ENCODE results near the gene PRDX4. TPM values are rescaled to one million over a fixed set of nuclear protein-coding genes. Genes with fewer than 3 reads are reported as not detected.

PRDX4 gene
- polyA plus RNA-seq, 2 of the 4 experiments (the other 2 are of a cell fraction) = 212 to 283 TPM

DNA sequence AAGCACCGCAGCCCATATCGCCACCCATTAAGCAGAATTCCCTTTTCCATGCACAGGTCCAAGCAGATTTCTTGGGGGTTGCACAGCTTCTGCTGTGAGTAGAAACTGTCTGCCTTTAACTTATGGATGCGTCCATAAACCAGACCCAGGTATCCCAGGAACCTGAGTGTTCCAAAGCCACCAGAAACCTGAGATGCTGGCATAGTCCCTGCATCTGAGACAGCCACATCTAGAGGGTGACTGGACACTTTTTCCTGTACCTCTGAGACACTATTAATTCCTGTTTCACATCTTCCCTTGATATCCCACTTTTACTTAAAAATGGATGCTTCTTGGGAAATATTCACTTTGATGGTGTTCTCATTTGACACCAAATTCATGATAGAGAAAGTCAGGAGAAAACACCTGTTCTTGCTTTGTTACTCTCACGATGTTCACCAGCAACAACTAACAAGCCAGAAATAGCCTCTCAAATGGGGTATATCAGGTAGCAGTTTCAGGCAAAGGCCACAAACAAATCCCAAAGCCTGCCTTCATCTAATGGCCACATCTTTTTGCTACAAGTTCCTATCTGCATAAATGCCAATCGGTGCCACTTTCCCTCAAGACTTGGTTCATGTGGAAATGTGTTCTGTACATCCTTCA lies 45.5 kb upstream of the PRDX4 start:
- CTCF ChIA-PET = no interaction called here

DNA sequence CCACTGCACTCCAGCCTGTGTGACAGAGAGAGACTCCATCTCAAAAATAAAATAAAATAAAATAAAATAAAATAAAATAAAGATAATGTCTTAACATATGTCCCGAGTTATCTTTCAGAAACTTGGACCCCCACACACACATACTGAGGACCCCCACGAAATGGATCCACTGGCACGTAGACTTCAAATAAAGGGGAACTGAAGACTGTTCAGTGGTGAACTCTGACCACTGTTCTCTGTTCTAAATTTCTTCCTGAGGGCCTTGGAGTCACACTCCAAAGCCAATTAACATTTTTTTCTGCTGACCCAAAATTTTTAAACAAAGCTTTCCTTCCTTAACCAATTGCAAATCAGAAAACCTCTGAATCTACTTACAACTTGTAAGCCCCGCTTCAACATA lies 43.5 kb upstream of the PRDX4 start:
- Histone ChIP-seq H3K4me3 (no peak overlapping the region), H3K27ac (no peak overlapping the region), H3K4me1 (no peaks in the 10 kb centered on the region), H3K9me3 (no peaks in the 10 kb centered on the region), H3K4me2 (no peak overlapping the region)
- TF ChIP-seq MAFK (IDR thresholded peaks at IDR 0.05; ENCODE audit: partially characterized antibody) = no peak
- no peak for TF ChIP-seq SMC3 (IDR thresholded peaks at IDR 0.05)
- no peak for TF ChIP-seq RNF2 (IDR thresholded peaks at IDR 0.05; ENCODE audit: borderline replicate concordance, low read depth)
- no peak for TF ChIP-seq POLR2AphosphoS2 (conservative IDR thresholded peaks at IDR 0.05; ENCODE audit: low read length)
- TF ChIP-seq, protein P1, sequence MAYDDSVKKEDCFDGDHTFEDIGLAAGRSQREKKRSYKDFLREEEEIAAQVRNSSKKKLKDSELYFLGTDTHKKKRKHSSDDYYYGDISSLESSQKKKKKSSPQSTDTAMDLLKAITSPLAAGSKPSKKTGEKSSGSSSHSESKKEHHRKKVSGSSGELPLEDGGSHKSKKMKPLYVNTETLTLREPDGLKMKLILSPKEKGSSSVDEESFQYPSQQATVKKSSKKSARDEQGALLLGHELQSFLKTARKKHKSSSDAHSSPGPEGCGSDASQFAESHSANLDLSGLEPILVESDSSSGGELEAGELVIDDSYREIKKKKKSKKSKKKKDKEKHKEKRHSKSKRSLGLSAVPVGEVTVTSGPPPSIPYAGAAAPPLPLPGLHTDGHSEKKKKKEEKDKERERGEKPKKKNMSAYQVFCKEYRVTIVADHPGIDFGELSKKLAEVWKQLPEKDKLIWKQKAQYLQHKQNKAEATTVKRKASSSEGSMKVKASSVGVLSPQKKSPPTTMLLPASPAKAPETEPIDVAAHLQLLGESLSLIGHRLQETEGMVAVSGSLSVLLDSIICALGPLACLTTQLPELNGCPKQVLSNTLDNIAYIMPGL (CRISPR knock-in tag; IDR thresholded peaks at IDR 0.05; ENCODE audit: borderline replicate concordance) = no peak
- no peak for TF ChIP-seq ZNF302 (CRISPR knock-in tag; IDR thresholded peaks at IDR 0.05)
- no peak for TF ChIP-seq EHMT2 (IDR thresholded peaks at IDR 0.05; ENCODE audit: low read depth)
- no peak for TF ChIP-seq TFCP2L1 (CRISPR knock-in tag; IDR thresholded peaks at IDR 0.05)
- ChIA-PET CTCF (interaction anchor here (0.8 to 1.3 kb wide), 3 partner anchors 9 to 1638 kb away, joined by 3 read pairs; no protein-coding TSS in a partner anchor), POLR2A (no interaction called here)
- FAIRE-seq (no peak), ATAC-seq (no peak), DNase-seq (ENCODE audit: low read depth in 1 of 2, low spot score in 1 of 2) (no peak)
- 34% methylated on average over 4 of the region's 4 CpGs for WGBS (ENCODE audit: missing lambda C conversion rate)

More for the DNA sequence above, 45.5 kb upstream of the PRDX4 start:
- WGBS (ENCODE audit: missing lambda C conversion rate) = 55% methylated on average over 5 of the region's 5 CpGs
- Histone ChIP-seq H3K27ac (no peak overlapping the region), H3K9me3 (no peaks in the 10 kb centered on the region), H3K4me2 (no peak overlapping the region), H3K4me1 (no peaks in the 10 kb centered on the region), H3K4me3 (no peak overlapping the region)
- TF ChIP-seq HDAC2 (IDR thresholded peaks at IDR 0.05) (no peak), EP300 (IDR thresholded peaks at IDR 0.05) (no peak), MYC (IDR thresholded peaks at IDR 0.05; ENCODE audit: borderline replicate concordance, low read length) (no peak)
- TF ChIP-seq, protein P2, sequence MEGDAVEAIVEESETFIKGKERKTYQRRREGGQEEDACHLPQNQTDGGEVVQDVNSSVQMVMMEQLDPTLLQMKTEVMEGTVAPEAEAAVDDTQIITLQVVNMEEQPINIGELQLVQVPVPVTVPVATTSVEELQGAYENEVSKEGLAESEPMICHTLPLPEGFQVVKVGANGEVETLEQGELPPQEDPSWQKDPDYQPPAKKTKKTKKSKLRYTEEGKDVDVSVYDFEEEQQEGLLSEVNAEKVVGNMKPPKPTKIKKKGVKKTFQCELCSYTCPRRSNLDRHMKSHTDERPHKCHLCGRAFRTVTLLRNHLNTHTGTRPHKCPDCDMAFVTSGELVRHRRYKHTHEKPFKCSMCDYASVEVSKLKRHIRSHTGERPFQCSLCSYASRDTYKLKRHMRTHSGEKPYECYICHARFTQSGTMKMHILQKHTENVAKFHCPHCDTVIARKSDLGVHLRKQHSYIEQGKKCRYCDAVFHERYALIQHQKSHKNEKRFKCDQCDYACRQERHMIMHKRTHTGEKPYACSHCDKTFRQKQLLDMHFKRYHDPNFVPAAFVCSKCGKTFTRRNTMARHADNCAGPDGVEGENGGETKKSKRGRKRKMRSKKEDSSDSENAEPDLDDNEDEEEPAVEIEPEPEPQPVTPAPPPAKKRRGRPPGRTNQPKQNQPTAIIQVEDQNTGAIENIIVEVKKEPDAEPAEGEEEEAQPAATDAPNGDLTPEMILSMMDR (IDR thresholded peaks at IDR 0.05) = no peak
- FAIRE-seq (no peak), DNase-seq (ENCODE audit: low read depth in 1 of 2, low spot score in 1 of 2) (no peak), ATAC-seq (no peak)
- POLR2A ChIA-PET = no interaction called here

DNA sequence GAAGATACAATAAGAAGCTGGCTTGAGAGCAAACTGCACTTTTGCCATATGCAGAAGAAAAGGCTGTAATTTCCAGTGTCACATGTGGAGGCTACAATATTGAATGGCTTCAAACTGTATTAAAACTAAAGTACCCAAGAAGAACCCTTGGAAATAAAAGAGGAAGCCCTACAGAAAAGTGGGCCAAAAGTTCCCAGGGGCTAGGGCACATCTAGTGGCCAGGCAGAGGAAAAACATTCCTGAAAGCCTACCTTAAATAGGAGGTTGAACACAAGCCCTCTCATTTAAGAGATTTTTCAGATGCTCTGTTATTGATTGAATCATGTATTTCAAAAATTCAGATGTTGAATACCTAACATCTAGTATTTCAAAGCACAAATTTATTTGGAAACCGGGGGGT lies 40.6 kb upstream of the PRDX4 start:
- Histone ChIP-seq H3K4me1 (no peaks in the 10 kb centered on the region), H3K27ac (no peak overlapping the region), H3K4me2 (no peak overlapping the region), H3K9me3 (no peaks in the 10 kb centered on the region), H3K4me3 (no peak overlapping the region)
- WGBS (ENCODE audit: missing lambda C conversion rate) = 0% methylated on average over 1 of the region's 1 CpG
- no peak for TF ChIP-seq KDM5A (IDR thresholded peaks at IDR 0.05)
- TF ChIP-seq RAD21 (conservative IDR thresholded peaks at IDR 0.05 in 1 of 2, IDR thresholded peaks at IDR 0.05 in 1 of 2) = 0 out of 5 replicates have a peak, but pooled peaks of 1 of the 2 experiments have one; percentile 7
- DNase-seq (ENCODE audit: low read depth in 1 of 2, low spot score in 1 of 2) = no peak
- POLR2A ChIA-PET = no interaction called here
- no peak for ATAC-seq
- CTCF ChIA-PET = interaction anchor here (1.0 kb wide), 1 partner anchor 73 kb away, joined by 3 read pairs; no protein-coding TSS in a partner anchor
- FAIRE-seq = peak; percentile 82

DNA sequence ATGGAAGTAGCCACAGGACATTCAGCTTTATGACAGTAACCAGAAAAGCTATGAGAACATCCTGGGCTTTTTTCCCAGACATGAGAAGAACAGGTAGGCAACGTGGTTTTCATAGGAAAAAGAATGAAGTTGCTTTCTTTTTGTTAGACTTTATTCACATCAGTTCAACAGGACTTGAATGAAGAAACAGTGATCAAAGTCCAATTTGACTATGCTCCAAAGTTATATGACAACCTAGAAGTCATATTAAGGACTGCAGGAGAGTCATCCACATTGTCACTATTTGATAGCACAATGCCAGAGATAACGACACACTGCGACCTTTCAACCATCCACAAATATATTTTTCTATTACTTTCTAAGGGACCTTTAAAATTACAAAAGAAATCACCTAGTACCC lies 39.2 kb upstream of the PRDX4 start:
- Histone ChIP-seq H3K27ac (no peak overlapping the region), H3K4me2 (no peak overlapping the region), H3K4me1 (no peaks in the 10 kb centered on the region), H3K4me3 (no peak overlapping the region), H3K9me3 (no peaks in the 10 kb centered on the region)
- WGBS (ENCODE audit: missing lambda C conversion rate) = 5% methylated on average over 3 of the region's 3 CpGs
- no peak for ATAC-seq
- TF ChIP-seq CHD4 (IDR thresholded peaks at IDR 0.05; ENCODE audit: borderline replicate concordance) (no peak), TP53 (CRISPR knock-in tag; IDR thresholded peaks at IDR 0.05) (no peak), KDM5A (IDR thresholded peaks at IDR 0.05) (no peak), RAD21 (conservative IDR thresholded peaks at IDR 0.05 in 1 of 2, IDR thresholded peaks at IDR 0.05 in 1 of 2) (no peak)
- FAIRE-seq = peak; percentile 77
- ChIA-PET POLR2A (no interaction called here), CTCF (no interaction called here)
- no peak for DNase-seq (ENCODE audit: low read depth in 1 of 2, low spot score in 1 of 2)
